Activated CD8-positive, alpha-beta memory T cell treated with anti-CD3 and anti-CD28 coated beads for 48 hours (primary cell): ENCODE results near the gene CLEC4D.
A peak's percentile ranks its signal among the peaks of the same experiment; 100 is the strongest.
"Not testable (repeated sequence)": the region's sequence is repeated elsewhere in the genome, so short reads cannot be mapped to it uniquely, and the experiment has no call there.

ENCODE experiments used
- DNase-seq, 3 experiments: peaks; one replicate each; pipeline ENCODE4 v3.0.0-alpha.2; 2020; ENCODE audit warnings: low read depth in 2 of 3, low spot score in 2 of 3

Gene CLEC4D

DNA sequence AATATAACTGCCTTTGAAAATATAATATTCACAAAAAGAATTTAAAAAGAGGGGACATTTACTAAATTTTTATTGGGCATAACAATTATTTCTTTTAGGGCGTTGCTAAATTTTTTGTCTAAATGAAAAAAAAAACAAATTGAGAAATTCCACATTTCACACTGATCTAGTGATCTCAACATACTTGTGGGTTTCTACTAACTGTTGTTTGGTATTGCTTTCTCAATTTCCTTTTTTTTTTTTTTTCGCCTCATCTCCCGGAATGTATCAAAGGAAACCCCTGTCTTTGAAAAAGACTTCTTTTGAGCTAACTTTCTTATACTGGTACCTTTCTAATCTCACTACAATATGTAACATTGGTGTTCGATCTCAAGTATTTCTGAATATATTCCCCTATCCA, at the start of gene CLEC4D:
Gene CLEC4D, plus strand, starts transcription at position 248 of the 400 bp plus-strand sequence. CDS start 230 bp downstream, outside the sequence.
- no peak for DNase-seq

DNA sequence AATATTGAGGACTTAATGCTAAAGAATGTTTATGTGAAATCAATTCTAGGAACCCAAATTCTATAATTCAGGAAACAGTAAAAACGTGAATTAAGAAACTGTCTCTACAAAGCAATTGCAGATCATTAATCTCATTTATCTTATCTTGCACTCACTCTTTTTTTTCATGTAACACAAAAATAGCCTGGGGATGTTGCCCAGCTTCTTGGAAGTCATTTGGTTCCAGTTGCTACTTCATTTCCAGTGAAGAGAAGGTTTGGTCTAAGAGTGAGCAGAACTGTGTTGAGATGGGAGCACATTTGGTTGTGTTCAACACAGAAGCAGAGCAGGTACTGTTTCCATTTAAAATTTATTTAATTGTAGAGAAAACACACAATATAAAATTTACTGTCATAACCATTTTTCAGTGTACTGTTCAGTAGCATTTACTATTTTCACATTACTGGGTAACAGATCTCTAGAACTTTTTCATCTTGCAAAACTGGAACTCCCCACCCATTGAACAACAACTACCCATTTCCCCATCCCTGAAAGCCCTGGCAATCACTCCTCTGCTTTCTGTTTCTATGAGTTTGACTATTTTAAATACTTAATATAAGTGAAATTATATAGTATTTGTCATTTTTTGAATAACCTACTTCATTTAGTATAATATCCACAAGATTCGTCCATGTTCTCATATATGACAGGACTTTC, 47.9 kb upstream of the CLEC4D start:
- DNase-seq: no peak

DNA sequence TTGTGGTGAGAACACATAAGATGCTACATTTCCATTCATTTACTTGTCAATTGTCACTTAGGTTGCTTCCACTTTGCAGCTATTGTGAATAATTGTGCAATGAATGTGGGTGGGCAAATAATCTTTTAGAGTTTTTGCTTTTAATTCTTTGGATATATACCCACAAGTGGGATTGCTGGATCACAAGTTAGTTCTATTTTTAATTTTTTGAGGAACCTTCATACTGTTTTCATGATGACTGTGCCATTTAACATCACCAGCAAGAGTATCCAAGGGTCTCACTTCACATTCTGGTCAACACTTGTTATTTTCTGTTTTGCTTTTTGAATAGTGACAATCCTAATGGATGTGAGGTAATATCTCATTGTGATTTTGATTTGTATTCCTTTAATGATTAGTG, 47.1 kb upstream of the CLEC4D start:
- DNase-seq: no peak

DNA sequence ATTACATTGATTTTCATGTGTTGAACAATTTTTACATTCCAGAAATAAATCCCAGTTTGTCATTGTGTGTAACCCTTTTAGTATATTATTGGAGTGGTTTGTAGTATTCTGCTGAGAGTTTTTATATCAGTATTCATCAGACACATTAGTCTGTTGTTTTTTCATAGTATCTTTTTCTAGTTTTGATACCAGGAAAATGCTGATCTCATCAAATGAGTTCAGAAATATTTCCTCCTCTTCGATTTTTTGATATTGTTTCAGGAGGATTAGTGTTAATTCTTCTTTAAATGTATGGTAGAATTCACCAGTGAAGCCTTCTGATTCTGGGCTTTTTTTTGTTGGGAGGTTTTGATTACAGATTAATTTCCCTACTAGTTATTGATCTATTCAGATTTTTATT, 42.2 kb upstream of the CLEC4D start:
- no peak for DNase-seq

DNA sequence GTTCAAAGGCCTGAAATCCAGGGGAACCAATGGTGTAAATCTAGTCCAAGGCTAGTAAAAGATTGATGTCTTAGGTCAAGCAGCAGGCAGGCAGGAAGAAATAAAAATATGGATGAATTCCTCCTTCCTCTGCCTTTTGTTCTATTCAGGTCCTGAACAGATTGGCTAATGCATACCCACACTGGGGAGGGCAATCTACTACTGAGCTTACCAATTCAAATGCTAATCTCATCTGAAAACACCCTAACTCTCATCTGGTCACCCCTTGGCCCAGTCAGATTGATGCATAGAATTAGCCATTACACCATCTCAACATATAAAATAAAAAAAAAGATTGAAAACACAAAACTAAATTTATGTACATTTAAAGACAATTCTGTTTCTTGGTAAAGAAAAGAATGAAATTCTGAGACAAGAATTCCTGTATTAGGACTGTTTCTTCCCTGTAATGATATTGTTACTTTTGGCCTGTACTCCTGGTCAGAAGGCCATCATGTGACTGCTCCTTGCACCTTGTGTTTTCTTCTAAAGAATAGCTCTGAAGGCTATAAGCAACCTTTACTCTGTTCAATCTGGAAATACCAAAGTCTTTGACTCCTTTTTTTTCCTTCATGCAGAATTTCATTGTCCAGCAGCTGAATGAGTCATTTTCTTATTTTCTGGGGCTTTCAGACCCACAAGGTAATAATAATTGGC, 37.6 kb upstream of the CLEC4D start:
- no peak for DNase-seq

DNA sequence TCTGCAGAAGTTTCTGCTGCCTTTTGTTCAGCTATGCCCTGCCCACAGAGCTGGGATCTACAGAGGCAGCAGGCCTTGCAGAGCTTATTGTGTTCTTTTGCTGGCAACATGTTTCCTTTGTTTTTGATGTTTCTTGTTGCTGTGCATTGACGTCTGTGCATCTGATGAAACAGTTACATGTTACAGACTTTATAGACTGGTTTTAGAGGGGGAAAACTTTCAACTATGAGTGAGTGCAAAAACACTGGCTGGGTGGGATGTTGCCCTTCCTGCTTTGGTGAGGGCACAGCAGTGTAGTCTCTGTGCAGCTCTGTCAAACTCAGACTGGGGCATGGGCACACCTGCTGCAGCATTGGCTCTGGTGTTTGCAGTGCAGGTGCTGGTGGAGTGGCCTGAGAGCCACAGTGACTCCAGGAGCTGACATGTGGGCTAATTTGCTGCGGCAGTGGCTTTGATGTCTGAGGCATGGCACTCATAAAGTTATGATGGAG, 30.7 kb upstream of the CLEC4D start:
- DNase-seq: no peak

DNA sequence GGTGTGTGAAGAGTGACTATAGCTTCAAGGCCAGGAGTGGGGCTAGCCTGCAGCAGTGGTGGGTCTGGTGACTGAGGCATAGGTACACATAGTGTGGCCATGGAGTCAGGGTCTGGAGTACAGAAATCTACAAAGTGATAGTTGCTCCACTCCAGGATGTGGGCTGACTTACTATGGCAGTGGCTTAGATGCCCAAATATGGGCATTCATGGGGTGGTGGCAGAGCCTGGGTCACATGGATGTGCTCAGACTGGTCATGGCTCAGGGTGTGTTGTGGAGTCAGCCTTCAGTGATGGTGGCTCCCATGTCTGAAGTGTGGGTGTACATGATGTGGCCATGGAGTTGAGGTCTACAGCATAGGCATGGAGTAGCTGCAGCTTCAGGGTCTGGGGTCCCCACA, 30.2 kb upstream of the CLEC4D start:
- no peak for DNase-seq

DNA sequence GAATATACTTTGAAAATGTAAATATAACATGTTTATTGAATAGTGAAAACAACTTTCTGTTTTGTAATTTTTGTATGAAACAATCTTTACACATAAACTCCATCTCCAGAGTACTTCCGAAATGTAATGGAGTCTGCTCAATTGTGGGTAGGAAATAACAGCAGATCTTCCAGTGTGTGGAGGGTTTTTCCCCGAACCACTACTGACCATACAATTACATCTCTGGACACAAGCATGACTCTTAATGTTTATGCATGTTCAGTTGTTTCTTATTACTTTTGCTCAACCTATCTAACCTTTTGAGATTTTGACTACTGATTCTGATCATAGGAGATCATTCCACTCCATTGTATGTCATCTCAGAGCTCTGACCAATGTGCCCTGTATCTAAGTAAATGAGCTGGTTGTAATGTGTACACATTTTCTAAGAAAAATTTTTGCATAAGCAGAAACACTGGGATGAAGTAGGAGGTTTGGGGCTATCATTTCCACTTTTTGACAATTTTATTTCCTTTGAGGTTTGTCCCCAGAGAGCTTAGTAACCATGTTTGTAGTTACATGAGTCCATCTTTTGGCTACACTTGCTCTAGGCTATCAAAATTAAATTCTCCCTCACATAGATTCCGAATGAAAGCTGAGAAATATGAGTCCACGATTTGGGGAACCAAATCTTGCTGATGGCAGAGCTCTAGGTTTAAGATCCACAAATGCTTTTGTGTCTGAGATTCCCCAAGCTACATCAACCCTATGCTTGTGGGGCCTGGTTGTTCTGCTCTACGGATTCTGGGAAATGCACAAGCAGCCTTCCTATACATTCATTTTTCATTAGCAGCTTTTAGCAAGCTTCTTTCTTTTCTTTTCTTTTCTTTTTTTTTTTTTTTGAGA, 21.4 kb upstream of the CLEC4D start:
- DNase-seq: no peak

DNA sequence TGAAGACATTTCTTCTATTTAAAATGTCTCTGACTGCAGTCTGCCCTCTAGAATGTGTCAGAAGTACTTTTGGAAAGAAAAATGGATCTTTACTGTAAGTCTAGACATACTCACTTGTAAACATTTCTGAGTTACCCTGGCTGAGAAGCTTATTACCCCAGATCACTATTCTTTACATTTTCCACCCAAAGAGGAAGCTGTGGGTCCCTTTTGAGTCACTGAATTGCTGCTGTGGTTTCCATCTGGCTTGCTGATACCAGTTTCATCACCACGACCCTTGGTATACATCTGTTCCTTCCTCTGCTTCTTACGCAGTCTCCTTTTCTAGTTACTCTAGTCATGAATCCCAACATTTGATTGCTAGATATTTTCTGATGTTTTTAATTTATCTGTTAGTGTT, 20.2 kb upstream of the CLEC4D start:
- peak in 1 of 3 experiments; percentile 14 for DNase-seq

DNA sequence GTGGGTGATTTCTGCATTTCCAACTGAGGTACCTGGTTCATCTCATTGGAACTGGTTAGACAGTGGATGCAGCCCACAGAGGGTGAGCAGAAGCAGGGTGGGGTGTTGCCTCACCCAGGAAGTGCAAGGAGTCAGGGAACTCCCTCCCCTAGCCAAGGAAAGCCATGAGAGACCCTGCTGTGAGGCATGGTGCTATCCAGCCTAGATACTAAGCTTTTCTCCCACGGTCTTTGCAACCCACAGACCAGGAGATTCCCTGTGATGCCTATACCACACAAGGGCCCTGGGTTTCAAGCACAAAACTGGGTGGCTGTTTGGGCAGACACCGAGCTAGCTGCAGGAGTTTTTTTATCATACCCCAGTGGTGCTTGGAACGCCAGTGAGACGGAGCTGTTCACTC, 17.6 kb upstream of the CLEC4D start:
- DNase-seq: not testable (repeated sequence)

DNA sequence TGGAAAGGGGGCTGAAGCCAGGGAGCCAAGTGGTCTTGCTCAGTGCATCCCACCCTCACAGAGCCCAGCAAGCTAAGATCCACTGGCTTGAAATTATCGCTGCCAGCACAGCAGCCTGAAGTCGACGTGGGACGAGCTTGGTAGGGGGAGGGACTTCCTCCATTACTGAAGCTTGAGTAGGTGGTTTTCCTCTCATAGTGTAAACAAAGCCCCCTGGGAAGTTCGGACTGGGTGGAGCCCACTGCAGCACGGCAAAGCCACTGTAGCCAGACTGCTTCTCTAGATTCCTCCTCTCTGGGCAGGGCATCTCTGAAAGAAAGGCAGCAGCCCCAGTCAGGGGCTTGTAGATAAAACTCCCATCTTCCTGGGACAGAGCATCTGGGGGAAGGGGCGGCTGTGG, 17.2 kb upstream of the CLEC4D start:
- not testable (repeated sequence) for DNase-seq

DNA sequence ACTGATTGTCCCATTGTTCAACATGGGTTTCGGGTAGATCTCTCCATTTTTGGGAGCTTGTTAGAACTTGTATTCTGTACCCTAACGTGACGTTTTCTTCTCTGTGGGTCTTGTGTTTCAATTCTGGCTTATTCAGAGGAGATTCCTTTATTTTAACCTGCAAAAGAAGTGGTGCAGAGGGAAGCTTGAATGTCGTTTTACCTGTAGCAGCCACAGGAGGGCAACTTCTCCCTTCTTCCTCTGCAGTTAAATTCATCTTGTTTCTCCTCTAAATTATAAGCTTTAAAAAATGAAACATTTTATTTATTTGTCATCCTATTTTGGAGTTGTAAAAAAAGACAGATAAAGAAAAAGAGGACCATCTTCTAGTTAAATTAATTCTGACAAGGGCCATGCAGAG, 13.7 kb upstream of the CLEC4D start:
- no peak for DNase-seq

DNA sequence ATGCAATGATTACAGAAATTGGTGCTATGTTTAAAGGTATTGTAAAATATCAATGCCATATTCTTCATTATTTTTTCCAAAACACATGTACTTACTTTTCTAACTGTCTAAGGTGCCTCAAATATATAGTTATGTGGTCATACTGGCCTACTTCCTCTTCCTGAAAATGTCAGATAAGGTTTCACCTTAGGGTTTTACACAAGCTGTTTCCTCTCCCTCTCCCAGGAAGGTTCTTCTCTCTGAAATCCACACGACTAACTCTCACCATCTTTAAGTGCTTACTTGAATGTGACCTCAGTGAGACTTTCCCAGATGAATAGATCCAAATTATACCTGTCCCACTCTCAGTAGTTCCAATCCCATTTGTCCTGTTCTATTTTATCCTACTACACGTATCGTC, 11.6 kb upstream of the CLEC4D start:
- no peak for DNase-seq

DNA sequence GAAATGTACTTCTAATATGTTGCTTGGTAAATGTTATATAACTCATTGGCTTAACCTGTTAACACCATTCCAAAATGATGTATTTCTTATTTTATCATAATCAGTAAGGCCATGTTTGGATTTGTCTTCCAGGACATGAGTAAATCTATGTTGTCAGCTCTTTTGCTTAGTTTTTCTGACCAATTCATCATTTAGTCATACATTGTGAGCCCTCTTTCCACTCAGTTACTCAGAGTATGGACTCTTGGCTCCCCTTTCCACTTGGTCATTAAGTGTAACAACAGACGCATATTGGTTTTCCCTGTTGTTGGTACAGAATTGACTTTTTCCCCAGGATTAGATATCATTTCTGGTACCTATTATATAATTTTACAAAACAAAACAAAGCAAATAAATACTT, 9.0 kb upstream of the CLEC4D start:
- DNase-seq: no peak

DNA sequence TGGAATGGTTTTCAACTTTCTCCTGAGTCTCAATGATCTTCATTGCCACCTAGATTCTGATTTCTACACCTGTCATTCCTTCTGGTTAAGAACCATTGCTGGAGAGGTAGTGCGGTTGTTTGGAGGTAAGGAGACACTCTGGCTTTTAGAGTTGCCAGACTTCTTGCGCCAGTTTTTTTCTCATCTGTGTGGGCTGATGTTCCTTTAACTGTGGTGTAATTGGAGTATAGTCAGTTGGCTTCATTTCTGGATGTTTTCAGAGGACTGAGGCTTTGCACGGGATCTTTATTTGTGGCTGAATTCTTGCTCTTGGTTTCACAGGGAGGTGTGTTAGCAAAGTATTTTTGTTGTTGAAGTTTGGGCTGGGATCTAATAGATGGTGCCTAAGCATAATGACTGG, 5.7 kb upstream of the CLEC4D start:
- no peak for DNase-seq

DNA sequence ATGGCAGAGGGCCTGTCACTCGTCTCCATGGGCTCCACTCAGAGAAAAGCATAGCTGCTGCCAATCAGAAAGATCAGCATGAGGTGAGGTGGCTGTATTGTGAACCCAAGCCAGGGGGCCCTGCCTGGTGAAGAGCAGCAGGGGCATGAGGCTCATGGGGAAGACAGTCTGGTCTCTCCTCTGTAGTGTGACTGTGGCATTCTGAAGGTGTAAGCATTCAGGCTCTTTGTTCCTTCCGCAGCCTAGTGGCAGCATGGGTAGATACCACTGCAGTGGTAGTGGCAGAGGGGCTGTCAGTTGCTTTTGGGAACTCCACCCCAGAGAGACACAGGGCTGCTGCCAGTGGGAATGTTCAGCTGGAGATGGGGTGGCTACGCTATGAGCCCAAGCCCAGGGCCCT, 5.1 kb upstream of the CLEC4D start:
- DNase-seq: no peak

DNA sequence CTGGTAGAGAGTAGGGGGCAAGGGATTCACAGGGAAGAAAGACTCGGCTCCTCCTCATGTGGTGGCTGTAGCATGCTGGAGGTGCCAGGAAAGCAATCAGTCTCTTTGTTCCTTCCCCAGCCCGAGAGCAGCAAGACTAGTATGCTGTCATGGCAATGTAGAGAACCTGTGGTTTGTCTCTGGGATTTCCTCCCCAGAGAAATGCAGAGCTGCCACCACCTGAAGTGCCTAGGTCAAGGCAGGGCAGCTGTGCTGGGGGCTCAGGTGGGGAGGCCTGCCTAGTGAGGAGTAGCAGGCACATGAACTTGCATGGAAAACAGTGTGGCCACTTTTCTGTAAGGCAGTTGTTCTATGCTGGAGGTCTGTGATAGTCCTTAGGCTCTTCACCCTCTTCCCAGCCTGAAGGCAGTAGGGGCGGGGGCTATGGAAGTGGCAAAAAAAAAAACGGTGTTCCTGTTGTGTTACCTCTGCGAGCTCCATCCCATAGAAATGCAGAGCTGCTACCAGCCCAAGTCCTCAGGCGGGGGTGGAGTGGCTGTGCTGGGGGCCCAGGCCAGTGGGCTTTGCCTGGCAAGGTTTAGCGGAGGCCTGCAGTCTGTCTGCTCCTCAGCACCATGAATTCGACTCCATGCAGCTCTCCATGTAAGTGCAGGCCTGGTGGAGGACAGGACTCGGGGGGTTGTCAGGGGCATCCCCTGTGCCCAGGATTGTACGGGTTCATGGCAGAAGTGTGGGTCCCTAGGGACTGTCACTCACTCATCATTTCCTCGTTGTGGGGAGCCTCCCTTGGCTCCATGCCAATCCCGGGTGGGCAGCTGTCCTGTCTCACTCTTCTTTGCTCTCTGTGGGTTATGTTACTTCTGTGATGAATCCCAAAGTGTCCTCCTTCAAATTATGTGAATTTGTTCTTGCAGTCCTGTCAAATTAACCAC, 4.1 kb upstream of the CLEC4D start:
- no peak for DNase-seq

DNA sequence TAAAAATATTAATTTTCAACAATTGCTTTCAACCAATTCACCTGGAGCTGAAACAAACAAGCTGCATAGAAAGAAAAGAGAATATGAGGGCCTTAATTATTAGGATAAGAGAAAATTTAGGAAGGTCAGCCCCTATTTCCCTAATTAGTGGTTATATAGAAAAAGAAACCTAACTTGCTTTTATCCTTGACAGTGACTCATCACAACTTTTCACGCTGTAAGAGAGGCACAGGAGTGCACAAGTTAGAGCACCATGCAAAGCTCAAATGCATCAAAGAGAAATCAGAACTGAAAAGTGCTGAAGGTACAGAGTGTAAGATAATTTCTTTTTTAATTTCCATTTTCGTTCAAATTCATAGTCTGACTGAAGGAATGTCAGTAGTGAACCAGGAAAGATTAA, 4.7 kb downstream of the CLEC4D start:
- no peak for DNase-seq

DNA sequence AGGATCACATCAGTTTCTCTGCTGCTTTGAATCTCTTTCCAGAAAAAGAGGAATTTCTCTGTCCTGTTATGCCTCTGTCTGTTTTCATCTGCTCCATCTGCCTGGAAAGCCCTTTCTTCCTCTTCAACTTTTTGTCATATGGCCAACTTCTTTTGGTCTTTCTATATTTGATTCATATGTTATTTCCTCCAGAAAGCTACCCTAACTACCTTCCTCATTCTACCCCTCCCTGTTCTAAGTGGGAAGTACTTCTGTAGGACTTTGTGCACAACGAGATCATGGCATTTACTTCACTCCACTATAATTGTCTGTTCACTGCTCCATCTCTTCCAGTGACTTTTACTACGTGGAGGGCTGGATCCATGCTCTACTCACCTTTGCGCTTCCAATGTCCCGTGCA, 5.9 kb downstream of the CLEC4D start:
- no peak for DNase-seq

DNA sequence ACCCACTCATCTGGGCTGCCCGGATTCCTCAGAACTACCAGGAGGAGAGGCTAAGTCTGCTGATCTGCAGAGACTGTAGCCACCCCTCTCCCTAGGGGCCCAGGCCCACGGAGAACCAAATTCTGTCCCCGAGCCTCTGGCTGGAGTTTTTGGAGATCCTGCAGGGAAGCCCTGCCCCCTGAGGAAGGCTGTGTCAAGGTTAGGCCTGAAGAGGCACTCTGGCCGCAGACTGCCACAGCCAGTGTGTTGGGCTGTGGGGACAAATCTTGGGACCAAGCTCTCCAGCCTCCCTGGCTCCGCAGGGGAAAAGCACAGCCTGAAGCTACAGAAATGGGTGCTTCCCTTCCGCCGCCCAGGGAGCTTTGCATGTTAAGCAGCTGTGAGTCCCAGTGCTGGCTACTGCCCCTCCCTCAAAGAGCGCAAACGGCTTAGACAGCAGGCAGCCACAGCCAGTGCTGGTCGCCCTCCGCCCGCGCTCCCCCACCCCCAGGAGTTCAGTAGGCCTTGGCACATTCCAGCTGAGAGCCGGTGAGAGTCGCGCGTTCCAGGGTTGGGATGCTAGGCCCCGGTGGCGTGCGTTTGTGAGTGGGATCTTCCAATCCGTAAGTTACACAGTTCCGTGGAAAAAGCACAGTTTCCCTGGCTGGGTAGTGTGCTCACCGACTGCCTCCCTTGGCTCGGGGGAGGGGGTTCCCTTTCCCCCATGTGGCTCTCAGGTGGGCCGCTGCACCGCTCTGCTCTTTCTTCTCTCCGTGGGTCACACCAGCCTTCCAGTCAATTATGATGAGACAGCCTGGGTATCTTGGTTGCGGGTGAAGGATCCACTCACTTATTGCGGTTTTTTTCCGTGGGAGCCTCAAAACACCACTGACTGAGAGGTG, 14.2 kb downstream of the CLEC4D start:
- no peak for DNase-seq
